ENCODE measurements around the gene ADAMTS12. TPM values are rescaled to one million over a fixed set of nuclear protein-coding genes. Genes with fewer than 3 reads are reported as not detected.

The ADAMTS12 gene
- total RNA-seq, 1 experiment from 2014 or later = not detected

- no peak overlapping the region for H3K4me3 ChIP-seq (ENCODE audit: low read length)
- DNase-seq = no peak
- H2AFZ ChIP-seq (ENCODE audit: low read length) = no peak overlapping the region
- H3K79me2 ChIP-seq (ENCODE audit: low read length) = no peaks in the 10 kb centered on the region
- H3K27ac ChIP-seq (ENCODE audit: low read length) = no peak overlapping the region
- no peak overlapping the region for H3K9ac ChIP-seq (ENCODE audit: low read length)
- H3K4me1 ChIP-seq (ENCODE audit: low read length) = no peaks in the 10 kb centered on the region
- no peaks in the 10 kb centered on the region for H3K27me3 ChIP-seq (ENCODE audit: low read length)
- no peaks in the 10 kb centered on the region for H3K36me3 ChIP-seq (ENCODE audit: insufficient read depth, low read length)
- H4K20me1 ChIP-seq (ENCODE audit: insufficient read depth, low read depth, low read length) = no peaks in the 10 kb centered on the region
- no peak overlapping the region for H3K4me2 ChIP-seq (ENCODE audit: low read depth, low read length, poor library complexity, severe bottlenecking)
- no peaks in the 10 kb centered on the region for H3K9me2 ChIP-seq (replicated peaks; ENCODE audit: insufficient read depth, low read length)
- H3K9me3 ChIP-seq (ENCODE audit: low read length) = no peaks in the 10 kb centered on the region
Measured at GRCh38 chr5:33490071-33490665, 401.6 kb downstream of the ADAMTS12 start.

GRCh38 chr5:33489481-33490067 lies 402.2 kb downstream of the ADAMTS12 start:
- no peaks in the 10 kb centered on the region for H3K4me1 ChIP-seq (ENCODE audit: low read length)
- no peaks in the 10 kb centered on the region for H3K9me2 ChIP-seq (replicated peaks; ENCODE audit: insufficient read depth, low read length)
- no peaks in the 10 kb centered on the region for H3K79me2 ChIP-seq (ENCODE audit: low read length)

GRCh38 chr5:33488558-33489355 lies 403.0 kb downstream of the ADAMTS12 start:
- no peaks in the 10 kb centered on the region for H3K9me3 ChIP-seq (ENCODE audit: low read length)

More at GRCh38 chr5:33489481-33490067, 402.2 kb downstream of the ADAMTS12 start:
- no peak overlapping the region for H3K4me3 ChIP-seq (ENCODE audit: low read length)
- no peaks in the 10 kb centered on the region for H3K9me3 ChIP-seq (ENCODE audit: low read length)
- H3K27ac ChIP-seq (ENCODE audit: low read length) = no peak overlapping the region
- H4K20me1 ChIP-seq (ENCODE audit: insufficient read depth, low read depth, low read length) = no peaks in the 10 kb centered on the region
- no peak overlapping the region for H3K9ac ChIP-seq (ENCODE audit: low read length)
- H2AFZ ChIP-seq (ENCODE audit: low read length) = no peak overlapping the region
- no peaks in the 10 kb centered on the region for H3K36me3 ChIP-seq (ENCODE audit: insufficient read depth, low read length)
- H3K4me2 ChIP-seq (ENCODE audit: low read depth, low read length, poor library complexity, severe bottlenecking) = no peak overlapping the region
- DNase-seq = no peak
- no peaks in the 10 kb centered on the region for H3K27me3 ChIP-seq (ENCODE audit: low read length)

GRCh38 chr5:33487236-33487635 lies 404.6 kb downstream of the ADAMTS12 start:
- Histone ChIP-seq H2AFZ (ENCODE audit: low read length) (no peak overlapping the region), H3K79me2 (ENCODE audit: low read length) (no peaks in the 10 kb centered on the region), H3K4me1 (ENCODE audit: low read length) (no peaks in the 10 kb centered on the region), H3K9me3 (ENCODE audit: low read length) (no peaks in the 10 kb centered on the region), H3K4me3 (ENCODE audit: low read length) (no peak overlapping the region), H3K27ac (ENCODE audit: low read length) (no peak overlapping the region), H3K9me2 (replicated peaks; ENCODE audit: insufficient read depth, low read length) (no peaks in the 10 kb centered on the region), H3K36me3 (ENCODE audit: insufficient read depth, low read length) (no peaks in the 10 kb centered on the region), H3K9ac (ENCODE audit: low read length) (no peak overlapping the region), H3K4me2 (ENCODE audit: low read depth, low read length, poor library complexity, severe bottlenecking) (no peak overlapping the region), H4K20me1 (ENCODE audit: insufficient read depth, low read depth, low read length) (no peaks in the 10 kb centered on the region), H3K27me3 (ENCODE audit: low read length) (no peaks in the 10 kb centered on the region)
- DNase-seq = no peak

More at GRCh38 chr5:33488558-33489355, 403.0 kb downstream of the ADAMTS12 start:
- no peaks in the 10 kb centered on the region for H3K4me1 ChIP-seq (ENCODE audit: low read length)
- H3K36me3 ChIP-seq (ENCODE audit: insufficient read depth, low read length) = no peaks in the 10 kb centered on the region
- no peak overlapping the region for H3K9ac ChIP-seq (ENCODE audit: low read length)
- no peaks in the 10 kb centered on the region for H3K27me3 ChIP-seq (ENCODE audit: low read length)
- H3K79me2 ChIP-seq (ENCODE audit: low read length) = no peaks in the 10 kb centered on the region
- H3K4me2 ChIP-seq (ENCODE audit: low read depth, low read length, poor library complexity, severe bottlenecking) = no peak overlapping the region
- no peak overlapping the region for H2AFZ ChIP-seq (ENCODE audit: low read length)
- H3K9me2 ChIP-seq (replicated peaks; ENCODE audit: insufficient read depth, low read length) = no peaks in the 10 kb centered on the region
- no peaks in the 10 kb centered on the region for H4K20me1 ChIP-seq (ENCODE audit: insufficient read depth, low read depth, low read length)
- no peak for DNase-seq
- no peak overlapping the region for H3K27ac ChIP-seq (ENCODE audit: low read length)
- no peak overlapping the region for H3K4me3 ChIP-seq (ENCODE audit: low read length)

GRCh38 chr5:33482335-33482734 lies 409.5 kb downstream of the ADAMTS12 start:
- no peak overlapping the region for H3K9ac ChIP-seq (ENCODE audit: low read length)
- no peak overlapping the region for H2AFZ ChIP-seq (ENCODE audit: low read length)

GRCh38 chr5:33480876-33481275 lies 410.9 kb downstream of the ADAMTS12 start:
- Histone ChIP-seq H3K4me3 (ENCODE audit: low read length) (no peak overlapping the region), H3K79me2 (ENCODE audit: low read length) (no peaks in the 10 kb centered on the region), H3K36me3 (ENCODE audit: insufficient read depth, low read length) (no peaks in the 10 kb centered on the region), H3K27me3 (ENCODE audit: low read length) (no peaks in the 10 kb centered on the region), H3K9me2 (replicated peaks; ENCODE audit: insufficient read depth, low read length) (no peaks in the 10 kb centered on the region), H3K9ac (ENCODE audit: low read length) (no peak overlapping the region), H3K4me2 (ENCODE audit: low read depth, low read length, poor library complexity, severe bottlenecking) (no peak overlapping the region), H3K27ac (ENCODE audit: low read length) (no peak overlapping the region), H4K20me1 (ENCODE audit: insufficient read depth, low read depth, low read length) (no peaks in the 10 kb centered on the region), H2AFZ (ENCODE audit: low read length) (no peak overlapping the region), H3K4me1 (ENCODE audit: low read length) (no peaks in the 10 kb centered on the region), H3K9me3 (ENCODE audit: low read length) (no peaks in the 10 kb centered on the region)
- no peak for DNase-seq

More at GRCh38 chr5:33482335-33482734, 409.5 kb downstream of the ADAMTS12 start:
- Histone ChIP-seq H3K4me3 (ENCODE audit: low read length) (no peak overlapping the region), H3K9me2 (replicated peaks; ENCODE audit: insufficient read depth, low read length) (no peaks in the 10 kb centered on the region), H3K79me2 (ENCODE audit: low read length) (no peaks in the 10 kb centered on the region), H3K27ac (ENCODE audit: low read length) (no peak overlapping the region), H3K4me1 (ENCODE audit: low read length) (no peaks in the 10 kb centered on the region), H3K27me3 (ENCODE audit: low read length) (no peaks in the 10 kb centered on the region), H3K36me3 (ENCODE audit: insufficient read depth, low read length) (no peaks in the 10 kb centered on the region), H3K4me2 (ENCODE audit: low read depth, low read length, poor library complexity, severe bottlenecking) (no peak overlapping the region), H3K9me3 (ENCODE audit: low read length) (no peaks in the 10 kb centered on the region), H4K20me1 (ENCODE audit: insufficient read depth, low read depth, low read length) (no peaks in the 10 kb centered on the region)
- no peak for DNase-seq

GRCh38 chr5:33479311-33479710 lies 412.5 kb downstream of the ADAMTS12 start:
- Histone ChIP-seq H3K9ac (ENCODE audit: low read length) (no peak overlapping the region), H3K27ac (ENCODE audit: low read length) (no peak overlapping the region), H2AFZ (ENCODE audit: low read length) (no peak overlapping the region), H3K36me3 (ENCODE audit: insufficient read depth, low read length) (0 out of 2 replicates have a peak, but pooled peaks cover under 1% of the 10 kb centered on the region), H3K4me2 (ENCODE audit: low read depth, low read length, poor library complexity, severe bottlenecking) (no peak overlapping the region), H3K27me3 (ENCODE audit: low read length) (no peaks in the 10 kb centered on the region), H3K9me2 (replicated peaks; ENCODE audit: insufficient read depth, low read length) (no peaks in the 10 kb centered on the region), H3K4me1 (ENCODE audit: low read length) (no peaks in the 10 kb centered on the region), H3K4me3 (ENCODE audit: low read length) (no peak overlapping the region), H3K79me2 (ENCODE audit: low read length) (no peaks in the 10 kb centered on the region), H3K9me3 (ENCODE audit: low read length) (no peaks in the 10 kb centered on the region), H4K20me1 (ENCODE audit: insufficient read depth, low read depth, low read length) (no peaks in the 10 kb centered on the region)
- no peak for DNase-seq

GRCh38 chr5:33477816-33478215 lies 414.0 kb downstream of the ADAMTS12 start:
- H3K9ac ChIP-seq (ENCODE audit: low read length) = no peak overlapping the region
- H3K4me1 ChIP-seq (ENCODE audit: low read length) = no peaks in the 10 kb centered on the region
- H3K4me3 ChIP-seq (ENCODE audit: low read length) = no peak overlapping the region
- H3K9me2 ChIP-seq (replicated peaks; ENCODE audit: insufficient read depth, low read length) = no peaks in the 10 kb centered on the region
- H3K36me3 ChIP-seq (ENCODE audit: insufficient read depth, low read length) = peaks cover 8% of the 10 kb centered on the region; the same call in 1 of the 2 replicates
- no peaks in the 10 kb centered on the region for H4K20me1 ChIP-seq (ENCODE audit: insufficient read depth, low read depth, low read length)
- H3K79me2 ChIP-seq (ENCODE audit: low read length) = no peaks in the 10 kb centered on the region
- H3K9me3 ChIP-seq (ENCODE audit: low read length) = no peaks in the 10 kb centered on the region
- no peak for DNase-seq
- no peak overlapping the region for H2AFZ ChIP-seq (ENCODE audit: low read length)
- no peaks in the 10 kb centered on the region for H3K27me3 ChIP-seq (ENCODE audit: low read length)
- H3K27ac ChIP-seq (ENCODE audit: low read length) = no peak overlapping the region
- no peak overlapping the region for H3K4me2 ChIP-seq (ENCODE audit: low read depth, low read length, poor library complexity, severe bottlenecking)

Measured in Karpas-422 (cell line).